ENCODE measurements around the gene MTA1.

Gene MTA1

DNA sequence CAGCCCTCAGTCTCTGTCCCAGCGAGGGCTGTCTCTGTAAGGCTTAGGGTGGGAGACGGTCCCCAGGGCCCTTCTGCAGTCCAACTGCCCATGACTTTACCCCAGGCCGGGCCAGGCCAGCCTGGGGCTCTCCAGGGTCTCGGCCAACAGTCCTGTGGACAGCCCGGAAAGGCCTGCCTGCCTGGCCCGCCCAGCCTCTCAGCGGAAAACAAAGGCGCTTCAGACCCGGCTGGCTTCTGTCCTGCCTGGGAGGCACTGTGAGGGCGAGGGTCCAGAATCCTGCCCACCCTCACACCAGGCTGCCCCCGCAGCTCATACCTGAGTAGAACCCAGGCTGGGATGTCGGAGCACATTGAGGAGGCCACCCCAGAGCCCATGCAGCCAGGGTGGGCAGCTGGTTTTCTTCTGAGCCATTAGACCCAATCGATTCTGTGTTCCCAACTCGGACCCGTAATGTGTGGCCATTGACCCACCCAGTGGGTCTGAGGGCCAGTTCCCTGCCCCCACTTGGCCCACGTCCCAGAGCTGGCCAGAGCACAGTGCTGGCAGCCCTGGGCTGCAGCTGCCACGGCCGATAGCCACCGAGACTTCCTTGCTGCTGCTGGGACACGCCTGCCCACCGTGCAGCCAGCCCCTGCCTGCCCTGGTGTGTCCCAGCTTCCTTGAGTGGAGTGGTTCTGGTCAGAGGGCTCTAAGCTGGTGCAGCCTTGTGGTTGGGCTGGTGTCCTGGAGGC, 56.6 kb downstream of the MTA1 start:
- Histone ChIP-seq H3K9ac (ENCODE audit: insufficient read length, low read depth) (peak overlapping the region; percentile 85), H3K4me1 (ENCODE audit: insufficient read depth, insufficient read length) (peaks cover 34% of the 10 kb centered on the region), H3K27me3 (ENCODE audit: insufficient read depth, insufficient read length) (no peaks in the 10 kb centered on the region), H3K9me3 (ENCODE audit: insufficient read depth, low read length) (no peaks in the 10 kb centered on the region), H3K36me3 (ENCODE audit: insufficient read depth, insufficient read length, low read length) (peaks cover 6% of the 10 kb centered on the region), H3K4me3 (ENCODE audit: insufficient read length, low read depth) (peak overlapping the region; percentile 61)
- DNase-seq (ENCODE audit: low read depth, low spot score): no peak
- TF ChIP-seq ZNF274 (IDR thresholded peaks at IDR 0.05; ENCODE audit: low read depth, low read length) (no peak), SUZ12 (IDR thresholded peaks at IDR 0.05; ENCODE audit: extremely low read depth, insufficient read depth, insufficient read length) (no peak), YY1 (IDR thresholded peaks at IDR 0.05; ENCODE audit: insufficient read depth, insufficient read length) (no peak)

DNA sequence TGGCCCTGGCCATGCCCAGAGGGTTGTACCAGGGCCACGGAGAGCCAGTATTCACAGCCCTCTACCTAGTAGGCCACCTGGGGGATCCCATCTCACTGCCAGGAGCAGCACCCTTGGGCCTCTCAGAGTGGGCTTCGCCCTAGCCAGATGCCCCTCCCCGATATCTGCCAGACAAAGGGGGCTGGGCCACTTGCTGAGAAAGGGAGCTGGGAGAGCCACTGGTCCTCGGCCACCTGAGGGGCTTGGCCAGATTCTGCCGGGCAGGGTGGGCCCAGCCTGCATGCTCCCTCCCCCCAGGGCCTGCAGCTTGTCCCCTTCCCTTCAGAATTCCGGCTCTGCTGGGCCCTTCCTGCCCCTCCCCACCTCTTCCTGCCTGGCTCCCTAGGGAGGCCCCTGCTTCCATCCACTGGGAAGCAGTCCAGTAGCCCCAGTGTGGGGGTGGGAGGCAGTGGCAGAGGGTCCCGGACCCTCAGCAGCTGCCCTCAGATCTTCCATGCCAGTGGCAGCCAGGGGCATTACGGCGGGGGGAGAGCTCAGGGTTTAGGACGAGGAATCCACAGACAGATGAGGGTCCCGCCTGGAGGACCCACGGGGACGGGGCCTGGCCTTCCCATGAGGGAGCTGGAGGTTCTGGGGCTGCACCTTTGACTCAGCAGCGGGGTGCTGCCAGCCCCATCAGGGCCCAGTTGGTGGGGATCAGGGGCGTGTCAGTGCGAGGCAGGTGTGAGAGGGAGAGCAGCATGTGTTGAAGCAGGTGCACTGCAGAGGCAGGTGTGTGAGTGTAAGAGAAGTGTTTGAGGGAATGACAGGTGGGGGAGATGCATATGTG, 57.4 kb downstream of the MTA1 start:
- Histone ChIP-seq H3K4me3 (ENCODE audit: insufficient read length, low read depth) (peak overlapping the region; percentile 61), H3K9ac (ENCODE audit: insufficient read length, low read depth) (peak overlapping the region; percentile 85), H3K36me3 (ENCODE audit: insufficient read depth, insufficient read length, low read length) (peaks cover 6% of the 10 kb centered on the region), H3K4me1 (ENCODE audit: insufficient read depth, insufficient read length) (peaks cover 33% of the 10 kb centered on the region), H3K27me3 (ENCODE audit: insufficient read depth, insufficient read length) (no peaks in the 10 kb centered on the region), H3K9me3 (ENCODE audit: insufficient read depth, low read length) (no peaks in the 10 kb centered on the region)
- DNase-seq (ENCODE audit: low read depth, low spot score): no peak
- no peak for TF ChIP-seq ZNF274 (IDR thresholded peaks at IDR 0.05; ENCODE audit: low read depth, low read length)
- no peak for TF ChIP-seq SUZ12 (IDR thresholded peaks at IDR 0.05; ENCODE audit: extremely low read depth, insufficient read depth, insufficient read length)
- no peak for TF ChIP-seq YY1 (IDR thresholded peaks at IDR 0.05; ENCODE audit: insufficient read depth, insufficient read length)

DNA sequence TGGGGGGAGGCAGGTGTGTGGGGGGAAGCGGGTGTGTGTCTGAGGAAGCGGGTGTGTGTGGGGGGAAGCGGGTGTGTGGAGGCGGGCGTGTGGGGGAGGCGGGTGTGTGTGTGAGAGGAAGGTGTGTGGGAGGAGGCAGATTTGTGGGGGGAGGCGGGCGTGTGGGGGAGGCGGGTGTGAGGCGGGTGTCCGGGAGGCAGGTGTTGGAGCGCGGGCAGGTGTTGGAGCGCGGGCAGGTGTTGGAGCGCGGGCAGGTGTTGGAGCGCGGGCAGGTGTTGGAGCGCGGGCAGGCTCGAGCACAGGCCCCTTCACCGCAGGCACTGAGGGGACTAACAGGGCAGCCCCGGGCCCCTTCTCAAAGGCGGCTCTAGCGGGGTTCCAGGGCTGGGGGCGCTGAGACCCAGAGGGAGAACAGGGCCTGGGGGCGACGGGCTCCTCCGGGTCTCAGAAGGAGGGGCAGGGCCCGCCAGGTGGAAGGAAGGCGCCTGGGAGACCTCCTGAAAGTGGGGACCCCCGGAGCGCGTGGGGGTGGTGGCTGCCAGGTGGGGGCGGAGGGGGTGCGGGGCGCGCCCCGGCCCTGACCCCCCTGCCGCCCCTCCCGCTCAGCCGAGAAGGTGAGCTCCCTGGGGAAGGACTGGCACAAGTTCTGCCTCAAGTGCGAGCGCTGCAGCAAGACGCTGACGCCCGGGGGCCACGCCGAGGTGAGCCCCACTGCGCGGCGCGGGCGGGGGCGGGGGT, 58.2 kb downstream of the MTA1 start:
- Histone ChIP-seq H3K9me3 (ENCODE audit: insufficient read depth, low read length) (no peaks in the 10 kb centered on the region), H3K27me3 (ENCODE audit: insufficient read depth, insufficient read length) (no peaks in the 10 kb centered on the region), H3K4me1 (ENCODE audit: insufficient read depth, insufficient read length) (peaks cover 32% of the 10 kb centered on the region), H3K9ac (ENCODE audit: insufficient read length, low read depth) (no peak overlapping the region), H3K36me3 (ENCODE audit: insufficient read depth, insufficient read length, low read length) (peaks cover 6% of the 10 kb centered on the region), H3K4me3 (ENCODE audit: insufficient read length, low read depth) (no peak overlapping the region)
- no peak for DNase-seq (ENCODE audit: low read depth, low spot score)
- no peak for TF ChIP-seq SUZ12 (IDR thresholded peaks at IDR 0.05; ENCODE audit: extremely low read depth, insufficient read depth, insufficient read length)
- TF ChIP-seq YY1 (IDR thresholded peaks at IDR 0.05; ENCODE audit: insufficient read depth, insufficient read length): no peak
- TF ChIP-seq ZNF274 (IDR thresholded peaks at IDR 0.05; ENCODE audit: low read depth, low read length): no peak

DNA sequence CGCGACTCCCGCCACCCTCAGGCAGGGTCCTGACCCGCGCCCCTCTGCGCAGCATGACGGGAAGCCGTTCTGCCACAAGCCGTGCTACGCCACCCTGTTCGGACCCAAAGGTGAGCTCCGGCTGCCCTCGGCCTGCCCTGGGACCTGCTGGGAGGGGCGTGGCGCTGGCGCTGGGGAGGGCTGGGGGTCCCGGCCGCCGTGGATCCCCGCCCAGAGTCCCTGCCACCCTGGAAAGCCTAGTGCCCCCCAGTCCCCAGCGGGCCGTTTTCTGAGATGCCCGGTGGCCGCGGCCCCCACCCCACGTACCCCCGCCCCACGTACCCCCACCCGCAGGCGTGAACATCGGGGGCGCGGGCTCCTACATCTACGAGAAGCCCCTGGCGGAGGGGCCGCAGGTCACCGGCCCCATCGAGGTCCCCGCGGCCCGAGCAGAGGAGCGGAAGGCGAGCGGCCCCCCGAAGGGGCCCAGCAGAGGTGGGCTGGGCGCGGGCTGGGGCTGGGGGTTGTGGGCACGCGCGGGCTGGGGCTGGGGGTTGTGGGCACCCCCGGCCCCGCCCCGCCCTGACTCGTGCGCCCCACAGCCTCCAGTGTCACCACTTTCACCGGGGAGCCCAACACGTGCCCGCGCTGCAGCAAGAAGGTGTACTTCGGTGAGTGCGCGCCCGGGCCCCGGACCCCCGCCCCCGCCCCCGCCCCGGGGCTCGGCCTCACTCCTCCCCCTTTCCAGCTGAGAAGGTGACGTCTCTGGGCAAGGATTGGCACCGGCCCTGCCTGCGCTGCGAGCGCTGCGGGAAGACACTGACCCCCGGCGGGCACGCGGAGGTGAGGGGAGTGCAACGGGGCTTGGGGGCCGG, 59.0 kb downstream of the MTA1 start:
- H3K9me3 ChIP-seq (ENCODE audit: insufficient read depth, low read length): no peaks in the 10 kb centered on the region
- no peak overlapping the region for H3K4me3 ChIP-seq (ENCODE audit: insufficient read length, low read depth)
- TF ChIP-seq SUZ12 (IDR thresholded peaks at IDR 0.05; ENCODE audit: extremely low read depth, insufficient read depth, insufficient read length) (no peak), YY1 (IDR thresholded peaks at IDR 0.05; ENCODE audit: insufficient read depth, insufficient read length) (no peak), ZNF274 (IDR thresholded peaks at IDR 0.05; ENCODE audit: low read depth, low read length) (no peak)
- H3K27me3 ChIP-seq (ENCODE audit: insufficient read depth, insufficient read length): no peaks in the 10 kb centered on the region
- DNase-seq (ENCODE audit: low read depth, low spot score): no peak
- peaks cover 33% of the 10 kb centered on the region for H3K4me1 ChIP-seq (ENCODE audit: insufficient read depth, insufficient read length)
- H3K36me3 ChIP-seq (ENCODE audit: insufficient read depth, insufficient read length, low read length): peaks cover 6% of the 10 kb centered on the region
- H3K9ac ChIP-seq (ENCODE audit: insufficient read length, low read depth): no peak overlapping the region

DNA sequence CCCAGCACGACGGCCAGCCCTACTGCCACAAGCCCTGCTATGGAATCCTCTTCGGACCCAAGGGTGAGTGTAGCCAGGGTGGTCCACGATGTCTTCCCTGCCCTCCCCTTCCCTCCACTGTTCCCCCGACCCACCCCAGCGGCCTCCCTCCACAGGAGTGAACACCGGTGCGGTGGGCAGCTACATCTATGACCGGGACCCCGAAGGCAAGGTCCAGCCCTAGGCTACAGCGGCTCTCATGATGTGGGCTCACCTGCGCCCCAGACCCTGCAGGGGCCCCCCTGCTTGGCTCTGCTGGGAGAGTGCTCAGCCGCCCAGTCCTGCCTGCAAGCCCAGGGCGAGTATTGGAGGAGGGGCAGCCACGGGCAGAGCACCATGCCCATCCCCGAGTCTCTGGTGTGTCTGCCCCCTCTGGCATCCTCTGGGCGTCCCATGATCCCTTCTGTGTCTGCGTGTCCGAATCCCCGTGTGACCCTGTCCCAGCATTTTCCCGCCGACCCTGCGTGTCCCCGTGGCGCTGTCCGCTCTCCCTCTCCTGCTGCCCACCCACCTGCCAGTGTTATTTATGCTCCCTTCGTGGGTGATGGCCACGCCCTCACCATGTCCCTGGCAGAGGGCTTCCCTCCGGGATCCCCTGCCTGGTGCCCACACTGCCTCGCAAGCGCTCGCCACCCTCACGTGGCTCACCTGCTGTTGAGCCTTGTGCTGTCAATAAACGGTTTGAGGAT, 60.0 kb downstream of the MTA1 start:
- Histone ChIP-seq H3K9me3 (ENCODE audit: insufficient read depth, low read length) (no peaks in the 10 kb centered on the region), H3K4me3 (ENCODE audit: insufficient read length, low read depth) (no peak overlapping the region)
- no peak for DNase-seq (ENCODE audit: low read depth, low spot score)

DNA sequence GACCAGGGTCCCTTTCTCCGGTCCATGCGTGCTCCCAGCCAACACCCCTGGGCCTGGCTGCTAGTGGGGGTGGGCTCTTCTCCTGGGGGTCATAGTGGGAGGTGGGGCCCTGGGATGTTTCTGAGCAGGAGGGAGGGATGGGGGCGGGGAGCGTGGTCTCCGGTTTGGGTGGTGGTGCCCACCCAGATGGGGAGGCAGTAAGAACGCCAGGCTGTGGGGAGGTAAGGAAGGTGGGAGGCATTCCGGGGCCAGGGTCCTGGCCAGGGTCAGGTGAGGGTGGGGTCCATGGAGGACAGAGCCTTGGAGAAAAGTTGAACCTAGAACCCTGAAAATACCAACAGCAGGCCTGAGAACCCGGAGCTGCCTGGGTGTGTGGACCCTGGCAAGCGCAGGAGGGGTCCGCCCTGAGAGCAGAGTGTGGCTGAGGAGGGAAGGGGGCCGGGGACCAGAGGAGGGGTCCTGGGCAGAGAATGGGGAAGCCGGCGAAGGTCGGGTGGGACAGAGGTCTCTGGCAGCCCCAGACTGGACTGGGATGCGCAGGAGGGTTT, 60.6 kb downstream of the MTA1 start:
- DNase-seq (ENCODE audit: low read depth, low spot score): no peak
- no peak for TF ChIP-seq SUZ12 (IDR thresholded peaks at IDR 0.05; ENCODE audit: extremely low read depth, insufficient read depth, insufficient read length)
- no peak for TF ChIP-seq ZNF274 (IDR thresholded peaks at IDR 0.05; ENCODE audit: low read depth, low read length)
- no peak for TF ChIP-seq YY1 (IDR thresholded peaks at IDR 0.05; ENCODE audit: insufficient read depth, insufficient read length)
- Histone ChIP-seq H3K4me3 (ENCODE audit: insufficient read length, low read depth) (no peak overlapping the region), H3K9me3 (ENCODE audit: insufficient read depth, low read length) (no peaks in the 10 kb centered on the region), H3K36me3 (ENCODE audit: insufficient read depth, insufficient read length, low read length) (peaks cover 6% of the 10 kb centered on the region), H3K4me1 (ENCODE audit: insufficient read depth, insufficient read length) (peaks cover 41% of the 10 kb centered on the region), H3K9ac (ENCODE audit: insufficient read length, low read depth) (no peak overlapping the region), H3K27me3 (ENCODE audit: insufficient read depth, insufficient read length) (peaks cover 8% of the 10 kb centered on the region)

More for the DNA sequence above, 60.0 kb downstream of the MTA1 start:
- Histone ChIP-seq H3K4me1 (ENCODE audit: insufficient read depth, insufficient read length) (peaks cover 39% of the 10 kb centered on the region), H3K27me3 (ENCODE audit: insufficient read depth, insufficient read length) (peaks cover 1% of the 10 kb centered on the region), H3K36me3 (ENCODE audit: insufficient read depth, insufficient read length, low read length) (peaks cover 6% of the 10 kb centered on the region), H3K9ac (ENCODE audit: insufficient read length, low read depth) (no peak overlapping the region)
- no peak for TF ChIP-seq SUZ12 (IDR thresholded peaks at IDR 0.05; ENCODE audit: extremely low read depth, insufficient read depth, insufficient read length)
- TF ChIP-seq YY1 (IDR thresholded peaks at IDR 0.05; ENCODE audit: insufficient read depth, insufficient read length): no peak
- TF ChIP-seq ZNF274 (IDR thresholded peaks at IDR 0.05; ENCODE audit: low read depth, low read length): no peak
